GM13976 (cell line): ENCODE data around the gene EPB42.
"Not testable (repeated sequence)": the region's sequence is repeated elsewhere in the genome, so short reads cannot be mapped to it uniquely, and the experiment has no call there.

Experiments
- DNase-seq: peaks from one replicate; pipeline ENCODE4 v3.0.0; 2012; ENCODE audit warnings: low spot score
- CTCF ChIP-seq: IDR thresholded peaks from 2 replicates; pipeline ENCODE4 v1.5.1; 2012; ENCODE audit warnings: borderline replicate concordance, mild to moderate bottlenecking; ENCODE audit not compliant: insufficient read depth; ENCODE audit errors: extremely low read depth, missing control alignments, control extremely low read depth
- in situ Hi-C: fragments of 300-500 bp; cut with MboI; formaldehyde crosslinking; loops from one replicate; pipeline ENCODE4 v1.12.0; 2022; ENCODE audit warnings: low sequenced_read_pairs, mixed read lengths, inconsistent platforms; ENCODE audit not compliant: unreplicated experiment

EPB42 gene

DNA sequence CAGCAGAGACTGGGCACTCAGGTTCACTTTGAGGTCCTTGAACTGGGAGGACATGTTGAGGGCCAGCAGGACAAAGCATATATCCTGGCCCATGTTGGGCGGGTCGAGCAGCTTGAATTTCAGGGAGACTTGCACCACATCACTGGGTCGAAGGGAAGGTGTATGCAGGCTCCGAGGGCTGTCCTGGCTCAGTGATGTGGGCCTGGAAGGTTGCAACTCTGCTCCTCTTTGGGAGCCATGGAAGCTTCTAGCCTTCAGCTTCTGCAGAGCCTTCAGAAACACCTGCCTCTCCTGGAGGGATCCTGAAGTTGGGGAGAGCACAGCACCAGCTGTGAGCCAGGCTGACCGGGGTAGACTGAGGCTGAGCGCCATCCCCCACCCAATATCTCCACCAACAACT, 14.7 kb upstream of the EPB42 start:
- in situ Hi-C loops, result no loop called here
- DNase-seq, result no peak
- no peak for TF ChIP-seq CTCF

DNA sequence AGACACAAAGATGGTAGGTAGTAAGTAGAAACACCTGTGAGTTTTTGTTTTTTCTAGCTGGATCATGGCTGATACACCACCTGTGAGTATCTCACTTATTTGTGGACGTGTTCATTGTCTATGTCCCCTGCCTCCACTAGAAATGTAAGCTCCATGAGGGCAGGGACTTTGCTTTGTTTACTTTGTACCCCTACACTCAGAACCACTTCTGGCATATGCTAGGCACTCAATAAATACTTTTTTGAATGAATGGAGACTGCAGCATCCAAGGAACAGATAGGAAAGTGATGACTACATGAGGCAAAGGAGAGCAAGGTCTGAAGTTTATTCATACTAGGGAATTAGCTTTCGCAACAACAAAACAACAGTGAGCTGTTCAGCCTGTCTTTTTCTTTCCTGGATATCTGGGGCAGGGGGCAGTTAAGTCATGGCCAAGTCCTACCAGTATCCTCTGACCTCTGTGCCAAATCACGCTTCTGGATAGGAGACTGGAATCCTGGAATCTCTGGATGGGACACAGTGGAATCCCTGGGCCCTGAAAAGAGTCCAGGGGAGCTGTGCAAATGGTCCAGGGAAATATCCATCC, 11.6 kb upstream of the EPB42 start:
- TF ChIP-seq CTCF, result no peak
- in situ Hi-C loops, result no loop called here
- no peak for DNase-seq

DNA sequence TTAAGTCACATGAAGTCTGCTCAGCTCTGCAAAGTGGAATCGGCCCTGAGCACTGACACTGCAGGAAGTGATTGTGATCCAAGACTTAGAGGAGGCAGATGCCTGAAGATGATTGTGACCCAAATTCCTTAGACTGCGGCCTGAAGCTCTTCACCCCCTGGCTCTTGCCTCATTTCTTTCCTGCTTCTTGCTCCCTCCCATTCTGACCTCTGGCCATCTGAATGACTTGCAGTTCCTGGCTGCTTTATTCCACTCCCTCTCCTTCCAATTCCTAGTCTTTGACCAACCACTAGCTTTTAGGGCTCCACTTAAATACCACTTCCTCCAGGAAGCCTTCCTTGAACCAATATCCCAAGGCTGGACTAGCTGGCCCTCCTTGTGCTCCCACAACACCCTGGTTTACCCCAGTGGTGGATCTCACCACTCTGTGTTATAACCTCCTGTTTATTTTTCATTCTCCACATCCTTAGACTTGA, 9.9 kb upstream of the EPB42 start:
- in situ Hi-C loops, result no loop called here
- TF ChIP-seq CTCF, result no peak
- DNase-seq, result no peak

DNA sequence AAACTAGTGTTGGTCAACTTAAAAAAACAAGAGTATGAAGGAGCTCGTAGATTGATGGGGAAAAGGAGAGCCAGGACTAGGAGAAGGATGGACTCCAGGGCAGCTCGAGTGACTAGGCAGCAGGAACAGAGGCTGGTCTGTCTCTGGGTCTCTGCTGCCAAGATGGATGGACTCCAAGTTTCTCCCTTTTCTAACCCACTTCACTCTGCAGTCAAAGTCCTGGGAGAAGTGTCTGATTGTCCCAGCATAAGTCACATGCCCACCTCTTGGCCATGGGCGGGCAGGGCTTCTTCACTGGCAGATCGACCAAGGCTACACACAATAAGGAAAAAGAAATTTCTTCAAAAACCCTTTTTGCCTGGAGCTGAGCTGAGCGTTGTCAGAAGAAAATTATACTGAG, 9.2 kb upstream of the EPB42 start:
- TF ChIP-seq CTCF, result no peak
- in situ Hi-C loops, result loop anchor here (5.0 kb wide), 1 partner anchor 47 kb away; no protein-coding TSS in a partner anchor

GRCh38 chr15:43226436-43227305, 5.9 kb upstream of the EPB42 start:
- no peak for DNase-seq
- in situ Hi-C loops, result loop anchor here (5.0 kb wide), 1 partner anchor 51 kb away; no protein-coding TSS in a partner anchor
- TF ChIP-seq CTCF, result no peak

More for the DNA sequence above, 9.2 kb upstream of the EPB42 start:
- no peak for DNase-seq

DNA sequence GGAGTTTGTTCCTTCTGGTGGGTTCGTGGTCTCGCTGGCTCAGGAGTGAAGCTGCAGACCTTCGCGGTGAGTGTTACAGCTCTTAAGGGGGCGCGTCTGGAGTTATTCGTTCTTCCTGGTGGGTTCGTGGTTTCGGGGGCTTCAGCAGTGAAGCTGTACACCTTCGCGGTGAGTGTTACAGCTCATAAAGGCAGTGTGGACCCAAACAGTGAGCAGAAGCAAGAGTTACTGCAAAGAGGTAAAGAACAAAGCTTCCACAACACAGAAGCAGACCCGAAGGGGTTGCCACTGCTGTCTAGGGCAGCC, 5.1 kb upstream of the EPB42 start:
- not testable (repeated sequence) for DNase-seq
- in situ Hi-C loops, result loop anchor here (5.0 kb wide), 1 partner anchor 51 kb away; no protein-coding TSS in a partner anchor

DNA sequence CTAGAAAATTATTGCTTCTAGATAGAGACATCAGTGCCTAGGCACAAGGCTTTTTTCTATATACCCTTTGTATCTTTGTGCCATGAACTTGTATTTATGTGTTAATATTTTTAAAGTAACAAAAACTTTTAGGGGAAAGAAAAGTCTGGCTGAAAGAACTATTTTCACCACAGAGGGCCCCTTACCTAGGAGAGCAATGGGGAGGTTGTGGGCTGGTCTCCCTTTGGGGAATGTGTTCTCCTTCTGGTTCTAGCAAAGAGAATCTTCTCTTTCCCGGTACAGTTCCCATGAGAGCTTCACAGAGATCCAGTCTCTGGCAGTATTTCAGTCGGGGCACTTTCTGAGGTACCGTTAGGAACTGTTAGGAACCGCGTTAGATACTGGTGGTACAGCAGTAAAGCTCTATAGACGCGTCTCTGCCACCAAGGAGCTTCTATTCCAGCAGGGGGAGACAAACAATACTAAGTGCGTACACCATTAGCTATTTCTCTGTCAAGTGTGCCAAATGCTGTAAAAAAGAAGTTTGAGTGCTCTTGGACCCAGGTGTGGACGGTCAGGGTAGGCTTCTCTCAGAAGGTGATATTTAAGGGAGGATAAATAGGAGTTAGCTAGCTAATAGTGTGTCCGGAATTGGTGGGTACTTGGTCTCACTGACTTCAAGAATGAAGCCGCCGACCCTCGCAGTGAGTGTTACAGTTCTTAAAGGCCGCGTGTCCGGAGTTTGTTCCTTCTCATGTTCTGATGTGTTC, 4.6 kb upstream of the EPB42 start:
- in situ Hi-C loops, result loop anchor here (5.0 kb wide), 1 partner anchor 52 kb away; no protein-coding TSS in a partner anchor
- peak; percentile 73 for TF ChIP-seq CTCF
- DNase-seq, result peak; percentile 84
